HG02678 (cell line): ENCODE results near the gene LFNG.
"Not testable (repeated sequence)": the region's sequence is repeated elsewhere in the genome, so short reads cannot be mapped to it uniquely, and the experiment has no call there.

ENCODE experiments used
- ATAC-seq: cut with Tn5 transposase; IDR thresholded peaks from one replicate; pipeline ENCODE4 v1.9.1; 2021; ENCODE audit warnings: mild to moderate bottlenecking, moderate library complexity; ENCODE audit not compliant: unreplicated experiment

LFNG gene

GRCh38 chr7:2542011-2542915 is 22.7 kb downstream of the LFNG start:
- ATAC-seq: no peak

DNA sequence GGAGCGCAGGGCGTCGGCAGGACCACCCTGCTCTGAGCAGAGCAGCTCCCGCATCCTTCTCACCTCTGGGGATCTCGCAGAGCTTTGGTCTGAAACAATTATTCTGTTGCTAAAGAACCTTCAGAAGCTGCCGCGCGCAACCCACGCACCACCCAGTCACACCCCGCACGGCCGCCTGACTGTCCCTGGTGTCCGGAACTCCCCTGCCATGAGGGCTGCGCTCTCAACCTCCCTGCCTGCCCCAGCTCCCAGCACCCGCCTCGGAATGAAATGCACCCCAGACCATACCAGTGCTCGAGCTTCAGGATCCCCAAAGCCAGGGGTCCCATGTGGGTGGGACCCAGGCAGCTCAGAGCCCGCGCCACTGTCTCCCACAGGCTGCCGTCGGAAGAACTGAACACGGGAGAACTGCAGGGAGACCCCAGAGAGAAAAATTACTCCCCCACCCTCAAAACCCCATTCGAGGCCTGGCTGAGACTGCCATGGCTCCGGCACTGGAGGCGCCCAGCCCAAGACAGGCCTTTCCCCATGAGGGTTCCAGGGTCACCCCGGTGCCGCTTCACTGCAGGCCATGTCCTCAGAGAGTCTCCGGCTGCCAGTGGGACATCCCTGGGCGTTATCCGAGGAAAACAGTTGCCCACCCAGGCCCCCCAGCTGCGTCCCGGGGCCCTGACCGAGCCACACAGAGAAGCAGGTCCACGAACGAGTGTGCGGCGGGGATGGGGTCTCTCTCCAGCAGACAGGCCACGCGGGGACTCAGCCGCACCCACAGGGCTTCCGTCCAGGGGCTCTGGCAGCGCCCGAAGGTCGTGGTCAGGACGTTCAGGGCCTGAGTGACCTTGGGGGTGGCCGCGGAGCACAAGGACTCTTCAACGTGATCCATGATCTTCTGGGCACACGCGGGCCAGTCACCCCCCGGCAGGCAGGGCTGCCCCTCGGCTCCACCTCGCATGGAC is 23.6 kb downstream of the LFNG start:
- no peak for ATAC-seq

- ATAC-seq: no peak
These were observed 25.1 kb downstream of the LFNG start for GRCh38 chr7:2544541-2545188.

DNA sequence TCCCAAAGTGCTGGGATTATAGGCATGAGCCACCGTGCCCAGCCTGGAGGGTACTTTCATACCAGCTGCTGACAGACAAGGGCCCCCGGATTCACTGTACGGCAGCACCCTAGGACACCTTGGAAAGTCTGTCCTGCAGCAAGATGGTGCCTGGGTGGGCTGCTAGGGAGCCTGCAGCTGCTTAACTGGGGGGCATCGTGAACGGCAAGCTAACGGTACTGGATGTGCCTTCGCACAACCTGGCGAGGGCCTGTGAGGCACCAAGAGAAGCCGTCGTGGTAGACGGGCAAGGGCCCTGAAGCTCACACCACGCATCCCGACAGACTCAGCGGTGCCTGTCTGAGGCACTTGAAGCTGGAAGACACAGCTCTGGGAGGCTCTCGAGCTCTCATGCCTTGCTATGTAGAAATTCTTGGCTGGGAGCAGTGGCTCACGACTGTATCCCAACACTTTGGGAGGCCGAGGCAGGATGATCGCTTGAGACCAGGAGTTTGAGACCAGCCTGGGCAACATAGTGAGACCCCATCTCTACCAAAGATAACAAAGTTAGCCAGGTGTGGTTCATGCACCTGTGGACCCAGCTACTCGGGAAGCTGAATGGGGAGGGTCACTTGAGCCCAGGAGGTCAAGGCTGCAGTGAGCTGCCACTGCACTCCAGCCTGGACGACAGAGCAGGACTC is 26.3 kb downstream of the LFNG start:
- no peak for ATAC-seq

GRCh38 chr7:2546776-2547586 is 27.4 kb downstream of the LFNG start:
- no peak for ATAC-seq

DNA sequence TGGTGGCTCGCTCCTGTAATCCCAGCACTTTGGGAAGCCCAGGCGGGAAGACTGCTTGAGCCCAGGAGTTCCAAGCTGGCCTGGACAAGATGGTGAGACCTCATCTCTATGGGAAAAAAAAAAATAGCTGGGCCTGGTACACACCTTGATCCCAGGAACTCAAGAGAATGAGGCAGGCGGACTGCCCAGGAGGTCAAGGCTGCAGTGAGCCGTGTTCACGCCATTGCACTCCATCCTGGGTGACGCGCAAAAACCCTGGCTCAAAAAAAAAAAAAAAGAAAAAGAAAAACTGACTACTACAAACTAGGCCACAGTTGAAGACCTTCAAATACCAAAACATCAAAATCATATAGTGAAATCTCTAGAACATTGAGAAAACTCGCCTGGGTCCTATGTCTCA is 31.8 kb downstream of the LFNG start:
- no peak for ATAC-seq

GRCh38 chr7:2553108-2553507 is 33.5 kb downstream of the LFNG start:
- ATAC-seq: no peak

DNA sequence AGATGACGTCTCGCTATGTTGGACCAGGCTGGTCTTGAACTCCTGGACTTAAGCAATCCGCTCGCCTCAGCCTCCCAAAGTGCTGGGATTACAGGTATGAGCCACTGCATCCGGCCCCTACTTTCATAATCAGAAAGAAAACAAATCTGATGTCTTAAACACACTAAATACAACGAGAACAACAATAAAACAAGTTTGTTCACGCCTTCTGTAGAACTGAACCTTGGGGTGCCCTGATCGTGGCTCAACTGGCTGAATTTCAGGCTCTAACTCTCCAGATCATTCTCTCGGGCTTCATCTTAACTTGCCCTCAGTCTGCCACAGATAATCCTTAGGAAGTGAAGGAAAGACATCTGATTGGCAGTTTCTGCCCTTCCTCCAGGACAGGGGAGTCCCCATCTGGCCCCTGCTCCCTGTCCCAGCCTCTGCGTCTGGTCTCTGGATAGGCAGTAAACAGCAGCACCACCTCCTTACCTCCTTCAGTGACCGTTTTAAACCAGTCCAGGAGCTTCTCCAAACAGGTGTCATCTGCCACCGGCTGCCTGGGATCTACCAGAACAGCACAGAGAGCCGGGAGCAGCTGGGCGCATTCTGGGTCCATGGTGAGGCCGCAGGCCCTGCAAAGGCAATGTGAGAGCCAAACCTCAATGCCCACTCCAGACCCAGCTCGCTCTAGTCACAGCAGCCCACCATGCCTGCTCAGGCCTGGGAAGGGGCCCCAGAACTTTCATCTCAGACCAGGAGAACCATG is 34.4 kb downstream of the LFNG start:
- ATAC-seq: no peak

GRCh38 chr7:2554661-2555111 is 35.1 kb downstream of the LFNG start:
- ATAC-seq: no peak

DNA sequence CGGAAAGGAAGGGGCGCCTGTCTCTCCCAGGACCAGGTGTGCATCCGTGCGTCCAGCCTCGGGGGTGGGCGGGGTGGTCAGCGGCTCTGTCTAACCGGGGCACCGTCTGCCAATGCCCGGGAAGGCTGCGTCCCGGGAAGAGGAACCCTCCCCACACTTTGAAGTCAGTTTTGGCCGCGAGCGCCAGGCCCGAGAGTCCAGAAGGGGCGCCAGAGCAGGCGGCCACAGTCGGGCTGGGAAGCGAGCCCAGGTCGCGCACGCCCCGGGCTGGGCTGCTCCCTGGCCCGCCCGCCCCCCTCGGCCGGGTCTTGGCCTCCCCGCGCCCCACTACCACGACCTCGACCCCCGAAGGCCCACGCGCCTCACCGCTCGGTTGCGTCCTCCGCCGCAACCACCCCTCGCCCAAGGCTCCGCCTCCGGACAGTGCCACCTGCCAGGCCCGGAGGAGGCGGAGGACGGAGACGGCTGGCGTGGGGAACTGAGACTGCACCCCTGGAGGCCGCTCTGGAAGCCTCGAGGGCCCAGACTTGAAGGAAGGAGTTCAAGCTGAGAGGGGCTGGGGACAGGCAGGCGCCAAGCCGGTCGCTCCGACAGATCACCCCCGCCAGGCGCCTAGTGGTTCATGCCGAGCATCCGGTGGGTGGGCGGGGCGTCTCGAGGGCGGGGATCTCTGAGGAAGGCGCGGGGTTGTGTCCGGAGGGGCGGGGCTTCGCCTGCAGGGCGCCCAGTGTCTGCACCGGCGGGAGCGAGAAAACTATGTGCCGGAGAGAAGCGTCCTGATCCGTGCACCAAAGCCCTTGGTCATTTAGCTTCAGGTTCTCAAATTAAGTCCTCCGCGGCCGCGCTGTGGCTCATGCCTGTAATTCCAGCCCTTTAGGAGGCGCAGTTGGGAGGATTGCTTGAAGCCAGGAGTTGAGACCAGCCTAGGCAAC is 35.8 kb downstream of the LFNG start, which contains the start of gene BRAT1:
Gene BRAT1 (minus strand): TSS at position 404 of the 932 bp plus-strand sequence. CDS start 1,093 bp downstream, outside the sequence.
- peak; percentile 74 for ATAC-seq

GRCh38 chr7:2558629-2559282 is 39.2 kb downstream of the LFNG start, which contains the start of gene IQCE:
Gene IQCE (plus strand): TSS chr7:2558979. CDS start chr7:2559182, 203 bp downstream.
- ATAC-seq: peak; percentile 60

DNA sequence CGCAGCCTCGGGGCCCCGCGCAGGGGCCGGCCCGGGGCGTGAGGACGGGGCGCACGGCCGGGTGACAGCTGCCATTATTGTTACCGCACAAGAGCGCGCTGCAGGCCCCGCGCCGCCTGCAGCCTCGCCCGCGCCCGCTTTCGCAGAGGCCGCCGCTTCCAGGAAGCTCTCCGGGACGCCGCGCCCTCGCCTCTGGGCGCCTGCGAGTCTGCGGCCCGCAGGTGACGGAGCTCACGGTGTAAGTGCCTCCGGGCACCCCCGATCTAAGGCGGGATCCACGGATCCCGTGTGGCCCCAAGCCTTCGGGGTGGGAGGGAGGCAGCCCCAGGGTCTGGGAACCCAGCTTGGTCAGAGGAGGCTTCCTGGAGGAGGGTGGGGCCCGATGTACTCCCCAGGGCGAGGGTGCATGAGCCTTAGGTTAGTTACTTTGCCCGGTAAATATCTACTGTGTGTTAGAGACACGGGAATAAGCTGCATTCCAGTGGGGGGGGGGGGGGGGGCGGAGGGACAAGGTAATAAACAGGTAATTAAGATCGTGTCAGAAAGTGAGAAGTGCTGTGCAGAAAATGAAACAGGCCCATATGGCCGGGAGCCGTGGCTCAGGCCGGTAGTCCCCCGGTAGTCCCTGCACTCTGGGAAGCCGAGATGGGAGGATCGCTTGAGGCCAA is 39.8 kb downstream of the LFNG start:
- peak; percentile 10 for ATAC-seq

DNA sequence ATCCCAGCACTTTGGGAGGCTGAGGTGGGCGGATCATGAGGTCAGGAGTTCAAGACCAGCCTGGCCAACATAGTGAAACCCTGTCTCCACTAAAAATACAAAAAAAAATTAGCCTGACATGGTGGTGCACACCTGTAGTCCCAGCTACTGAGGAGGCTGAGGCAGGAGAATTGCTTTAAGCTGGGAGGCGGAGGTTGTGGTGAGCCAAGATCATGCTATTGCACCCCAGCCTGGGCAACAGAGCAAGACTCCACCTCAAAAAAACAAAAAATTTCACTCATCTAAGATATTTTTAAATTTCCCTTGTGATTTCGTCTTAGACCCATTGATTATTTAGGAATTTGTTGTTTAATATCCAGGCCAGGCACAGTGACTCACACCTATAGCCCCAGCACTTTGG is 44.4 kb downstream of the LFNG start:
- ATAC-seq: not testable (repeated sequence)

GRCh38 chr7:2564970-2565540 is 45.5 kb downstream of the LFNG start:
- no peak for ATAC-seq

DNA sequence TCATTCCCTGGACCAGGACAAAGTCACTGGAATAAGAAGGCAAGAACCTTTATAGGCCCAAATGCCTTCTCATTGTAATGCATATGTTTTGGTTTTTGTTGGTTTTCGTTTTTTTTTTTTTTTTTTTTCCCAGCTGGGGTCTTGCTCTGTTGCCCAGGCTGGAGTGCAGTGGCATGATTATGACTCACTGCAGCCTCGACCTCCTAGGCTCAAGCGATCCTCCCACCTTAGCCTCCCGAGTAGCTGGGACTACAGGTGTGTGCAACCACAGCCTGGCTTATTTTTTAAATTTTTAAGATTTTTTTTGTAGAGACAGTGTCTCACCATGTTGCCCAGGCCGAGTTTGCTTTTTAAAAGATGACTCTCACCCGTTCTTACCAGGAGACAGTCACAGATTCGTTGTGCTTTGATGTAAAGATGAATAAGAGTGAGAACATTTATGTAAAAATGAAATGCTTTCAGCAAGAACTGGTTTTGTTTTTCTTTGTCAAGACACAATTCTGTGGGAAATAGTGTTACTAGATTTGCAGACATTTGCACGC is 46.8 kb downstream of the LFNG start:
- no peak for ATAC-seq
